Neural progenitor cell (in vitro differentiated cells): ENCODE measurements around the gene OGFOD3. TPM values are rescaled to one million over a fixed set of nuclear protein-coding genes. Genes with fewer than 3 reads are reported as not detected.

Experiments used
- DNase-seq: peaks from one replicate; pipeline ENCODE4 v3.0.0-alpha.2; 2016; ENCODE audit warnings: low spot score
- H2AFZ ChIP-seq: fragments of 200-600 bp; sonication (generic); replicated peaks from 2 replicates; pipeline ENCODE4 v1.6.1; 2016; ENCODE audit warnings: antibody characterized with exemption
- H3F3A ChIP-seq: fragments of 200-600 bp; sonication (generic); 2 replicates; pipeline ENCODE4 v1.6.1; 2016; ENCODE audit warnings: antibody characterized with exemption, low read depth
- H3K27ac ChIP-seq: fragments of 200-600 bp; sonication (generic); 2 replicates; pipeline ENCODE4 v1.5.1; 2016; ENCODE audit warnings: mild to moderate bottlenecking
- H3K27me3 ChIP-seq: fragments of 200-600 bp; sonication (generic); 2 replicates; pipeline ENCODE4 v1.6.1; 2016; ENCODE audit warnings: mild to moderate bottlenecking, moderate library complexity
- H3K36me3 ChIP-seq: fragments of 200-600 bp; sonication (generic); 2 replicates; pipeline ENCODE4 v1.5.1; 2016
- H3K4me1 ChIP-seq: fragments of 200-600 bp; sonication (generic); 2 replicates; pipeline ENCODE4 v1.6.1; 2016; ENCODE audit warnings: mixed run types
- H3K4me2 ChIP-seq: fragments of 200-600 bp; sonication (generic); 2 replicates; pipeline ENCODE4 v1.6.1; 2016
- H3K4me3 ChIP-seq: fragments of 200-600 bp; sonication (generic); 2 replicates; pipeline ENCODE4 v1.5.1; 2016
- H3K79me2 ChIP-seq: fragments of 200-600 bp; sonication (generic); 2 replicates; pipeline ENCODE4 v1.6.1; 2016; ENCODE audit warnings: low read depth
- H3K9ac ChIP-seq: fragments of 200-600 bp; sonication (generic); 2 replicates; pipeline ENCODE4 v1.6.1; 2016
- H3K9me3 ChIP-seq: fragments of 200-600 bp; sonication (generic); 2 replicates; pipeline ENCODE4 v1.5.1; 2016; ENCODE audit warnings: low read depth
- H4K20me1 ChIP-seq: fragments of 200-600 bp; sonication (generic); 2 replicates; pipeline ENCODE4 v1.6.1; 2016; ENCODE audit warnings: low read depth
- H3K27ac Mint-ChIP-seq: 3 replicates; pipeline ENCODE4 v1.8.0; 2021; ENCODE audit warnings: mixed read lengths
- H3K27me3 Mint-ChIP-seq: 2 replicates; pipeline ENCODE4 v1.8.0; 2022; ENCODE audit warnings: low read depth, mild to moderate bottlenecking, inconsistent platforms, moderate library complexity, mixed read lengths; ENCODE audit not compliant: insufficient read depth
- H3K36me3 Mint-ChIP-seq: 3 replicates; pipeline ENCODE4 v1.8.0; 2021; ENCODE audit warnings: mixed read lengths
- H3K4me1 Mint-ChIP-seq: 3 replicates; pipeline ENCODE4 v1.8.0; 2021; ENCODE audit warnings: mixed read lengths
- H3K4me3 Mint-ChIP-seq: 3 replicates; pipeline ENCODE4 v1.8.0; 2021; ENCODE audit warnings: mild to moderate bottlenecking, moderate library complexity, mixed read lengths
- H3K9me3 Mint-ChIP-seq: 3 replicates; pipeline ENCODE4 v1.8.0; 2020; ENCODE audit warnings: mixed read lengths
- CTCF ChIP-seq: fragments of 200-600 bp; sonication (generic); IDR thresholded peaks from 2 replicates; pipeline ENCODE4 v1.5.1; 2017; ENCODE audit warnings: antibody characterized with exemption, mild to moderate bottlenecking
- EZH2 ChIP-seq: fragments of 200-600 bp; sonication (generic); IDR thresholded peaks from 2 replicates; pipeline ENCODE4 v1.6.1; 2017; ENCODE audit warnings: antibody characterized with exemption, mild to moderate bottlenecking, moderate library complexity
- EZH2phosphoT487 ChIP-seq: fragments of 200-600 bp; sonication (generic); IDR thresholded peaks from 2 replicates; pipeline ENCODE4 v1.6.1; 2017; ENCODE audit warnings: antibody characterized with exemption
- total RNA-seq: library from RNA; depleted of rRNA; stranded (reverse); fragments of >200 nt; gene quantifications from 2 replicates; pipeline ENCODE4 v1.2.3, GENCODE V29; 2015; ENCODE audit warnings: low replicate concordance

Gene OGFOD3
- total RNA-seq, 1 donor from 2014 or later = 26.8 TPM

DNA sequence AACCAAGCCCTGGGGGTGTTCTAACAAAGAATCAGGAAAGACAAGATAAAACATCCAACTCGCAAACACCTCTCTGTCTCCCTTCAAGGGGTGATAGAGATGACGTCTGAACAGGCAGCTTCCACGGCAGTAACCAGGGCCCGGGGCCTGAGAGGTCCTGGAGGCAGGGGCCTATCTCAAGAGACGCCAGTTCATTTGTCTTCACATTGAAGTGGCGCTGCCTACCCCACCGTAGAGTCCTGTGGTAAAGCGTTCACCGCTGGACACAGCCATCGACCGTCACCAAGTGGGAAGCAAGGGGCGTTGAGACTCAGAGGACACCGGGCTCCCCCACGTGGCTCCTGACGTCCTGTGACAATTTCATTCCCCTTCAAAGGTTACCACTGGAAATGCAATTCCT lies 25.4 kb downstream of the OGFOD3 start:
- no peaks in the 10 kb centered on the region for H3K9me3 Mint-ChIP-seq
- H3K27me3 Mint-ChIP-seq = peaks cover 10% of the 10 kb centered on the region
- Histone ChIP-seq H2AFZ (no peak overlapping the region), H3K9me3 (no peaks in the 10 kb centered on the region), H3K27ac (no peak overlapping the region), H3F3A (no peaks in the 10 kb centered on the region), H3K4me2 (no peak overlapping the region), H4K20me1 (no peaks in the 10 kb centered on the region), H3K36me3 (no peaks in the 10 kb centered on the region), H3K9ac (no peak overlapping the region), H3K4me1 (no peaks in the 10 kb centered on the region), H3K79me2 (no peaks in the 10 kb centered on the region), H3K27me3 (no peaks in the 10 kb centered on the region), H3K4me3 (no peak overlapping the region)
- no peak overlapping the region for H3K27ac Mint-ChIP-seq
- no peak for DNase-seq
- H3K36me3 Mint-ChIP-seq = peaks cover 10% of the 10 kb centered on the region
- H3K4me3 Mint-ChIP-seq = no peak overlapping the region
- TF ChIP-seq CTCF = no peak
- no peak for TF ChIP-seq EZH2
- TF ChIP-seq EZH2phosphoT487 = no peak
- no peaks in the 10 kb centered on the region for H3K4me1 Mint-ChIP-seq

DNA sequence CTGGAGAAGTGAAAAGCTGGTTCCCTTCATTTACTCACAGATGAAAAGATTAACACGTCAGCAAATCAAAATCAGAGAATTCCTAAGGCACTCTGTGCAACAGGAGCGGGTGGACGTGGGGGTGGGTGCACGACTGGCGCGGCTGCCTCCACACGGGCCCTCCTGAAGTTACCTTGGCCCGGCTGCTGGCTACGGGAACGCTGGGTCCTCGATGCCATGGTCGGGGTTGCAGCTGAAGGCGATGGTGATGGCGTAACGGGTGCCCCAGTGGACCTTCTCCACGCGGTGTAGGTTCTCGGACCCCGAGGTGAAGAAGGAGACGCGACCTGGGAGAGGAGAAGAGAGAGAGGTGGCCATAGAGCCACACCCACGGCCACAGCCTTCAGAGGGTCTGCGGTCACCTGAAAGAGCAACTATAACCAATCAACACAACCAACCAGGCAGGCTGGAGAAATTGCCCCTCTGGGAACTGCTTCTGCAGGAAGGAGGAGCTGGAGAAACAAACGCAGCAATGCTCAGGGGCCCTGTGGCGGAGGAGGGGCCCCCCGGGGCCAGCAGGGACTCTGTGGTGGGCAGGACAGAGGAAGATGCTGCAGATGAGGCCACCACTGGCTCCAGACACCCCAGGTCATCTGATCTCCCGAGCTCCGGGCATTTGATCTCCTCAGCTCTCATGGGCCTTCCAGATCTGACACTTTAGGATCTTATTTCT lies 26.0 kb downstream of the OGFOD3 start:
- Histone ChIP-seq H2AFZ (no peak overlapping the region), H3K9me3 (no peaks in the 10 kb centered on the region), H3K4me3 (no peak overlapping the region), H3K27me3 (no peaks in the 10 kb centered on the region), H3K79me2 (no peaks in the 10 kb centered on the region), H3K27ac (no peak overlapping the region), H4K20me1 (no peaks in the 10 kb centered on the region), H3K4me2 (no peak overlapping the region), H3K36me3 (no peaks in the 10 kb centered on the region), H3F3A (no peaks in the 10 kb centered on the region), H3K9ac (no peak overlapping the region), H3K4me1 (no peaks in the 10 kb centered on the region)
- Mint-ChIP-seq H3K4me3 (no peak overlapping the region), H3K4me1 (peaks cover 2% of the 10 kb centered on the region), H3K9me3 (no peaks in the 10 kb centered on the region), H3K27ac (no peak overlapping the region), H3K27me3 (peaks cover 15% of the 10 kb centered on the region), H3K36me3 (peaks cover 10% of the 10 kb centered on the region)
- TF ChIP-seq CTCF = no peak
- TF ChIP-seq EZH2 = no peak
- TF ChIP-seq EZH2phosphoT487 = no peak
- no peak for DNase-seq

GRCh38 chr17:82391496-82392066 lies 26.8 kb downstream of the OGFOD3 start:
- Mint-ChIP-seq H3K36me3 (peaks cover 10% of the 10 kb centered on the region), H3K27ac (no peak overlapping the region), H3K9me3 (no peaks in the 10 kb centered on the region), H3K4me1 (peaks cover 3% of the 10 kb centered on the region), H3K27me3 (peaks cover 18% of the 10 kb centered on the region), H3K4me3 (no peak overlapping the region)
- Histone ChIP-seq H2AFZ (no peak overlapping the region), H3K36me3 (no peaks in the 10 kb centered on the region), H3F3A (no peaks in the 10 kb centered on the region), H3K9ac (no peak overlapping the region), H3K27ac (no peak overlapping the region), H3K27me3 (no peaks in the 10 kb centered on the region), H3K9me3 (no peaks in the 10 kb centered on the region), H3K4me1 (no peaks in the 10 kb centered on the region), H3K4me3 (no peak overlapping the region), H4K20me1 (no peaks in the 10 kb centered on the region), H3K4me2 (no peak overlapping the region), H3K79me2 (no peaks in the 10 kb centered on the region)
- DNase-seq = no peak
- TF ChIP-seq EZH2phosphoT487 (no peak), EZH2 (no peak), CTCF (no peak)
